ENCODE data around the gene SMS.

DNA sequence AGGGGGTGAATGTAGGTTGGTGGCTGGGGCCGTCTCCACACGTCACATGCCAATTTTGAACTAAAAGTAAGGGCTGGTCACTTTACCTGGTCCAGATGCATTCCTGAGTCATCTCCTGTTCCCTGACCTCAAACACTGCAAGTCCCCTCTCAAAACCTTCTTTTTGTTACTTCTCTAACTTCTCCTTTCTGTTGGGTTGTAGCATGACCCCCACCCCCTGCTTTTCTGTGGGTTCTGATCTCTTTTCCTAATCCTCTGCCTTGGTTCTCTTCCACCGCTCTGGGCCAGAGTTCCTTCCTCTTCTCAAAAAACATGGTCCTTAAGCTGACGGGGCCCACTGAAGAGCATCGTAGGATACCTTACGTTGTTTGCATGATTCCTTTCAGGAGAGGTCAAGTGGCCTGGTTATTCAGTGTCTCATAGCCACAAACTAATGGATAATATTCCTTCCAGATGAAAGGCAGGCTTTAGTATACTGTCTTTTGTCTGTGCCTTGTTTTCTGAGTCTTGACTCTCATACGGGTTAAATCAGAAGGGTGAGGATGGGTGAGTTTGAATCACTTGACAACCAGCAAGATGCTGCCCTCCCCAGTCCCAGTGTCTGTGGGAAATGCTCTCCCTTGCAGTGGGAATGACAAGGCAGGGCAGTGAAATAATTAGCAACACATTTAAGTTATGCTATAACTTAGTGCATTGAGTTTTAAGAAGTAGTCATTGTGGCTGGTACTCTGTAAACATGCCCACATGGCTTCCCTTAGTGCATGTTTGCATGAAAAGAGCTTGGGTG, 15.1 kb downstream of the SMS start:
- no peak for TF ChIP-seq POLR2AphosphoS5 (IDR thresholded peaks at IDR 0.05; ENCODE audit: borderline replicate concordance, low read depth, low read length)
- no peak for TF ChIP-seq EZH2 (IDR thresholded peaks at IDR 0.05)

Data from SK-N-MC (cell line).